PC-9 (cell line): ENCODE measurements around the gene RPS14.

ENCODE experiments used
- EZH2 ChIP-seq: fragments of 200-600 bp; sonication (generic); IDR thresholded peaks from 2 replicates; pipeline ENCODE4 v1.8.0; 2017; ENCODE audit warnings: antibody characterized with exemption, low read depth
- TF ChIP-seq, protein P1 (sequence below): fragments of 200-600 bp; sonication (generic); conservative IDR thresholded peaks from 2 replicates; pipeline ENCODE4 v1.6.1; 2017; ENCODE audit warnings: mixed run types, antibody characterized with exemption, mild to moderate bottlenecking, moderate library complexity

GRCh38 chr5:150458802-150459557 is 9.4 kb upstream of the RPS14 start:
- TF ChIP-seq, protein P1, sequence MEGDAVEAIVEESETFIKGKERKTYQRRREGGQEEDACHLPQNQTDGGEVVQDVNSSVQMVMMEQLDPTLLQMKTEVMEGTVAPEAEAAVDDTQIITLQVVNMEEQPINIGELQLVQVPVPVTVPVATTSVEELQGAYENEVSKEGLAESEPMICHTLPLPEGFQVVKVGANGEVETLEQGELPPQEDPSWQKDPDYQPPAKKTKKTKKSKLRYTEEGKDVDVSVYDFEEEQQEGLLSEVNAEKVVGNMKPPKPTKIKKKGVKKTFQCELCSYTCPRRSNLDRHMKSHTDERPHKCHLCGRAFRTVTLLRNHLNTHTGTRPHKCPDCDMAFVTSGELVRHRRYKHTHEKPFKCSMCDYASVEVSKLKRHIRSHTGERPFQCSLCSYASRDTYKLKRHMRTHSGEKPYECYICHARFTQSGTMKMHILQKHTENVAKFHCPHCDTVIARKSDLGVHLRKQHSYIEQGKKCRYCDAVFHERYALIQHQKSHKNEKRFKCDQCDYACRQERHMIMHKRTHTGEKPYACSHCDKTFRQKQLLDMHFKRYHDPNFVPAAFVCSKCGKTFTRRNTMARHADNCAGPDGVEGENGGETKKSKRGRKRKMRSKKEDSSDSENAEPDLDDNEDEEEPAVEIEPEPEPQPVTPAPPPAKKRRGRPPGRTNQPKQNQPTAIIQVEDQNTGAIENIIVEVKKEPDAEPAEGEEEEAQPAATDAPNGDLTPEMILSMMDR: peak; percentile 80
- no peak for TF ChIP-seq EZH2
